ENCODE measurements around the gene AGMO. TPM values are rescaled to one million over a fixed set of nuclear protein-coding genes. Genes with fewer than 3 reads are reported as not detected.

AGMO gene
- polyA plus RNA-seq, 6 donors from 2014 or later: not detected

Other genes starting within 250 kb of the AGMO start
- gene MEOX2, start 124.7 kb upstream of the AGMO start, polyA plus RNA-seq (ENCODE audit: low read depth in 6 of 6): not detected